Measurements from ENCODE around the gene PTPN22.

DNA sequence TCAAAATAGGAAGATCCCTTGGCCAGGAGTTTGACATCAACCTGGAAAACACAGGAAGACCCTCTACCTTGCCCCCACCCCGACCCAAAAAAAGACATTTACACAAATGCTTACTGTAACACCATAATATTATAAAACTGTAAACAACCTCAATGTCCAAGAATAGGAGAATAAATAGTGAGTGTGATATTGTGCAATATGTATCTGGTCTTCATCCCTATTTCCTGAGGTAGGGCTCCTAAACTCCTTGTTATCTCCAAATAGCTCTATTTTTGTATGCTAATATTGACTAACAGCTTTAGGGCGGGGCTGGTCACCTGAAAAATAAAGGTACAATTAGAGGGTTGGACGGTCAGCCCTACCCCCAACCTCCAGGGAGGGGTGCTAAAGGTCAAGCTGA lies 82.7 kb downstream of the PTPN22 start:
- TF ChIP-seq, protein P1, sequence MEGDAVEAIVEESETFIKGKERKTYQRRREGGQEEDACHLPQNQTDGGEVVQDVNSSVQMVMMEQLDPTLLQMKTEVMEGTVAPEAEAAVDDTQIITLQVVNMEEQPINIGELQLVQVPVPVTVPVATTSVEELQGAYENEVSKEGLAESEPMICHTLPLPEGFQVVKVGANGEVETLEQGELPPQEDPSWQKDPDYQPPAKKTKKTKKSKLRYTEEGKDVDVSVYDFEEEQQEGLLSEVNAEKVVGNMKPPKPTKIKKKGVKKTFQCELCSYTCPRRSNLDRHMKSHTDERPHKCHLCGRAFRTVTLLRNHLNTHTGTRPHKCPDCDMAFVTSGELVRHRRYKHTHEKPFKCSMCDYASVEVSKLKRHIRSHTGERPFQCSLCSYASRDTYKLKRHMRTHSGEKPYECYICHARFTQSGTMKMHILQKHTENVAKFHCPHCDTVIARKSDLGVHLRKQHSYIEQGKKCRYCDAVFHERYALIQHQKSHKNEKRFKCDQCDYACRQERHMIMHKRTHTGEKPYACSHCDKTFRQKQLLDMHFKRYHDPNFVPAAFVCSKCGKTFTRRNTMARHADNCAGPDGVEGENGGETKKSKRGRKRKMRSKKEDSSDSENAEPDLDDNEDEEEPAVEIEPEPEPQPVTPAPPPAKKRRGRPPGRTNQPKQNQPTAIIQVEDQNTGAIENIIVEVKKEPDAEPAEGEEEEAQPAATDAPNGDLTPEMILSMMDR (IDR thresholded peaks at IDR 0.05), result no peak
- TF ChIP-seq POLR2A (IDR thresholded peaks at IDR 0.05), result no peak
